Muscle of leg (tissue), 16 donors: Measurements from ENCODE around the gene PCDH18. TPM values are rescaled to one million over a fixed set of nuclear protein-coding genes. Genes with fewer than 3 reads are reported as not detected.
A peak's percentile ranks its signal among the peaks of the same experiment; 100 is the strongest.

Experiments
- DNase-seq: peaks from one replicate; pipeline ENCODE4 v3.0.0; 2013
- H3K27ac ChIP-seq: one replicate; pipeline ENCODE4 v1.5.1; 2013; ENCODE audit warnings: mild to moderate bottlenecking, low read length, control low read depth
- H3K27me3 ChIP-seq: one replicate; pipeline ENCODE4 v1.6.1; 2013; ENCODE audit warnings: low read length; ENCODE audit not compliant: control insufficient read depth, insufficient read depth
- H3K36me3 ChIP-seq: one replicate; pipeline ENCODE4 v1.6.1; 2013; ENCODE audit warnings: low read length; ENCODE audit not compliant: control insufficient read depth, insufficient read depth
- H3K4me1 ChIP-seq: one replicate; pipeline ENCODE4 v1.6.1; 2013; ENCODE audit warnings: low read length; ENCODE audit not compliant: control insufficient read depth, insufficient read depth
- H3K4me3 ChIP-seq: one replicate; pipeline ENCODE4 v1.5.1; 2013; ENCODE audit warnings: low read length, control low read depth
- H3K9me3 ChIP-seq: replicated peaks from 2 replicates; pipeline ENCODE4 v1.6.1; 2013; ENCODE audit warnings: low read depth, low read length; ENCODE audit not compliant: control insufficient read depth
- WGBS: methylation state at CpG from one replicate; pipeline ENCODE4 v1.1.5; 2013; ENCODE audit warnings: missing lambda C conversion rate; ENCODE audit not compliant: insufficient coverage; 5-methylcytosine and 5-hydroxymethylcytosine counted together
- long read RNA-seq, 11 donors: transcript quantifications; one replicate each; lab custom pipeline, GENCODE V29; 2026
- polyA plus RNA-seq, 8 donors: library from polyadenylated mRNA; unstranded; fragments of 120-200 nt; gene quantifications; one replicate each; pipeline versions ENCODE4 v1.2.1 to v1.2.3, GENCODE V29; 2013; ENCODE audit warnings: inconsistent platforms in 1 of 8, low replicate concordance in 1 of 8; ENCODE audit not compliant: insufficient read length in 8 of 8, insufficient read depth in 1 of 8
- total RNA-seq: library from RNA; stranded (reverse); fragments of 120-200 nt; gene quantifications from one replicate; pipeline ENCODE4 v1.2.4, GENCODE V29; 2013

Gene PCDH18
- total RNA-seq (74.5 TPM), polyA plus RNA-seq (10 to 100 TPM; 26.0 to 80.8 (median 52.8) TPM)
- long read RNA-seq, donor 1, full-length matches to known transcripts: 7 of 7 reads
- long read RNA-seq, donor 1, partial matches to known transcripts: 0 of 7 reads
- long read RNA-seq, donor 1, other reads (novel, unspliced or antisense): 0 of 7 reads
- long read RNA-seq, donor 2: 0 reads
- long read RNA-seq, donor 3, full-length matches to known transcripts: 20 of 20 reads
- long read RNA-seq, donor 3, partial matches to known transcripts: 0 of 20 reads
- long read RNA-seq, donor 3, other reads (novel, unspliced or antisense): 0 of 20 reads
- long read RNA-seq, donor 4, full-length matches to known transcripts: 15 of 15 reads
- long read RNA-seq, donor 4, partial matches to known transcripts: 0 of 15 reads
- long read RNA-seq, donor 4, other reads (novel, unspliced or antisense): 0 of 15 reads
- long read RNA-seq, donor 5, full-length matches to known transcripts: 30 of 30 reads
- long read RNA-seq, donor 5, partial matches to known transcripts: 0 of 30 reads
- long read RNA-seq, donor 5, other reads (novel, unspliced or antisense): 0 of 30 reads
- long read RNA-seq, donor 6, full-length matches to known transcripts: 15 of 15 reads
- long read RNA-seq, donor 6, partial matches to known transcripts: 0 of 15 reads
- long read RNA-seq, donor 6, other reads (novel, unspliced or antisense): 0 of 15 reads
- long read RNA-seq, donor 7, full-length matches to known transcripts: 20 of 26 reads
- long read RNA-seq, donor 7, partial matches to known transcripts: 6 of 26 reads
- long read RNA-seq, donor 7, other reads (novel, unspliced or antisense): 0 of 26 reads
- long read RNA-seq, donor 8, full-length matches to known transcripts: 32 of 32 reads
- long read RNA-seq, donor 8, partial matches to known transcripts: 0 of 32 reads
- long read RNA-seq, donor 8, other reads (novel, unspliced or antisense): 0 of 32 reads
- long read RNA-seq, donor 9, full-length matches to known transcripts: 17 of 17 reads
- long read RNA-seq, donor 9, partial matches to known transcripts: 0 of 17 reads
- long read RNA-seq, donor 9, other reads (novel, unspliced or antisense): 0 of 17 reads
- long read RNA-seq, donor 10, full-length matches to known transcripts: 23 of 23 reads
- long read RNA-seq, donor 10, partial matches to known transcripts: 0 of 23 reads
- long read RNA-seq, donor 10, other reads (novel, unspliced or antisense): 0 of 23 reads
- long read RNA-seq, donor 11, full-length matches to known transcripts: 7 of 7 reads
- long read RNA-seq, donor 11, partial matches to known transcripts: 0 of 7 reads
- long read RNA-seq, donor 11, other reads (novel, unspliced or antisense): 0 of 7 reads

GRCh38 chr4:137531986-137532868, at the start of gene PCDH18:
TSS of gene PCDH18 (minus strand) at chr4:137532494. CDS start at chr4:137532088, 406 bp downstream.
- Histone ChIP-seq H3K9me3 (no peaks in the 10 kb centered on the region), H3K36me3 (peaks cover 12% of the 10 kb centered on the region), H3K4me3 (peak within 1 kb of the TSS; percentile 79), H3K27ac (peak within 1 kb of the TSS; percentile 90), H3K4me1 (peaks cover 10% of the 10 kb centered on the region), H3K27me3 (no peaks in the 10 kb centered on the region)
- 0% methylated on average over 15 of the region's 28 CpGs for WGBS
- DNase-seq: peak; percentile 100

- Histone ChIP-seq H3K27ac (peak overlapping the region; percentile 6), H3K36me3 (no peaks in the 10 kb centered on the region)
- peak; percentile 22 for DNase-seq
Observed at GRCh38 chr4:137576446-137576845, 44.2 kb upstream of the PCDH18 start.

GRCh38 chr4:137572647-137573046, 40.4 kb upstream of the PCDH18 start:
- WGBS: 100% methylated on average over 1 of the region's 1 CpG
- no peaks in the 10 kb centered on the region for H3K4me1 ChIP-seq
- H3K36me3 ChIP-seq: no peaks in the 10 kb centered on the region
- no peak for DNase-seq
- H3K27ac ChIP-seq: no peak overlapping the region
- no peaks in the 10 kb centered on the region for H3K27me3 ChIP-seq
- H3K9me3 ChIP-seq: no peaks in the 10 kb centered on the region
- no peak overlapping the region for H3K4me3 ChIP-seq

More at GRCh38 chr4:137576446-137576845, 44.2 kb upstream of the PCDH18 start:
- no CpG with 5 or more reads among the region's 1 CpG for WGBS
- Histone ChIP-seq H3K9me3 (no peaks in the 10 kb centered on the region), H3K27me3 (no peaks in the 10 kb centered on the region), H3K4me3 (no peak overlapping the region), H3K4me1 (no peaks in the 10 kb centered on the region)

- Histone ChIP-seq H3K4me3 (no peak overlapping the region), H3K27me3 (no peaks in the 10 kb centered on the region), H3K36me3 (no peaks in the 10 kb centered on the region), H3K9me3 (no peaks in the 10 kb centered on the region), H3K27ac (no peak overlapping the region), H3K4me1 (no peaks in the 10 kb centered on the region)
- WGBS: no CpG with 5 or more reads among the region's 2 CpGs
- no peak for DNase-seq
Observed at GRCh38 chr4:137572163-137572562, 39.9 kb upstream of the PCDH18 start.

GRCh38 chr4:137559801-137560200, 27.5 kb upstream of the PCDH18 start:
- no peak for DNase-seq
- Histone ChIP-seq H3K27me3 (no peaks in the 10 kb centered on the region), H3K36me3 (no peaks in the 10 kb centered on the region), H3K9me3 (no peaks in the 10 kb centered on the region), H3K4me3 (no peak overlapping the region), H3K4me1 (no peaks in the 10 kb centered on the region), H3K27ac (no peak overlapping the region)
- no CpG with 5 or more reads among the region's 1 CpG for WGBS

GRCh38 chr4:137558951-137559350, 26.7 kb upstream of the PCDH18 start:
- H3K27ac ChIP-seq: no peak overlapping the region

GRCh38 chr4:137545461-137545861, 13.2 kb upstream of the PCDH18 start:
- Histone ChIP-seq H3K4me3 (no peak overlapping the region), H3K27ac (no peak overlapping the region), H3K27me3 (no peaks in the 10 kb centered on the region), H3K36me3 (no peaks in the 10 kb centered on the region), H3K4me1 (peaks cover 3% of the 10 kb centered on the region), H3K9me3 (no peaks in the 10 kb centered on the region)
- peak; percentile 40 for DNase-seq
- 100% methylated on average over 2 of the region's 4 CpGs for WGBS

More at GRCh38 chr4:137558951-137559350, 26.7 kb upstream of the PCDH18 start:
- H3K4me1 ChIP-seq: no peaks in the 10 kb centered on the region
- no peaks in the 10 kb centered on the region for H3K9me3 ChIP-seq
- peak; percentile 7 for DNase-seq
- no peaks in the 10 kb centered on the region for H3K27me3 ChIP-seq
- no peaks in the 10 kb centered on the region for H3K36me3 ChIP-seq
- no peak overlapping the region for H3K4me3 ChIP-seq
- WGBS: no CpG with 5 or more reads among the region's 2 CpGs

- Histone ChIP-seq H3K4me3 (no peak overlapping the region), H3K36me3 (no peaks in the 10 kb centered on the region), H3K4me1 (peaks cover 3% of the 10 kb centered on the region), H3K9me3 (no peaks in the 10 kb centered on the region), H3K27ac (peak overlapping the region; percentile 43), H3K27me3 (no peaks in the 10 kb centered on the region)
- peak; percentile 90 for DNase-seq
- WGBS: no CpG with 5 or more reads among the region's 3 CpGs
Observed at GRCh38 chr4:137543648-137544047, 11.4 kb upstream of the PCDH18 start.

- DNase-seq: no peak
- H3K27me3 ChIP-seq: no peaks in the 10 kb centered on the region
- no CpG with 5 or more reads among the region's 2 CpGs for WGBS
- no peak overlapping the region for H3K4me3 ChIP-seq
- no peaks in the 10 kb centered on the region for H3K36me3 ChIP-seq
- no peak overlapping the region for H3K27ac ChIP-seq
- H3K9me3 ChIP-seq: no peaks in the 10 kb centered on the region
- peaks cover 3% of the 10 kb centered on the region for H3K4me1 ChIP-seq
Observed at GRCh38 chr4:137543198-137543597, 10.9 kb upstream of the PCDH18 start.
